GM23248 (cell line): ENCODE results near the gene DENND1A.

Source experiments
- EZH2 ChIP-seq: fragments of 200-600 bp; sonication (generic); IDR thresholded peaks from 2 replicates; pipeline ENCODE4 v1.6.1; 2018; ENCODE audit warnings: antibody characterized with exemption, mild to moderate bottlenecking; ENCODE audit not compliant: insufficient read depth, poor library complexity, severe bottlenecking
- EZH2phosphoT487 ChIP-seq: fragments of 200-600 bp; sonication (generic); IDR thresholded peaks from 2 replicates; pipeline ENCODE4 v1.6.1; 2018; ENCODE audit warnings: antibody characterized with exemption, moderate library complexity, mild to moderate bottlenecking, low read depth; ENCODE audit not compliant: insufficient read depth

GRCh38 chr9:123414936-123415930, 514.7 kb downstream of the DENND1A start:
- TF ChIP-seq EZH2phosphoT487 (no peak), EZH2 (no peak)
